Uterus (tissue), 4 donors: ENCODE data around the gene NAV2. TPM values are rescaled to one million over a fixed set of nuclear protein-coding genes. Genes with fewer than 3 reads are reported as not detected.

Experiments
- DNase-seq, 2 donors: peaks; one replicate each; pipeline ENCODE4 v3.0.0-alpha.2; 2019 to 2020
- H3K27ac ChIP-seq, 2 donors: fragments of 200-600 bp; sonication (generic); 1 replicate in 1 of 2; 2 replicates in 1 of 2; pipeline ENCODE4 v1.5.1; 2016 to 2018
- H3K27me3 ChIP-seq, 2 donors: fragments of 200-600 bp; sonication (generic); one replicate each; pipeline ENCODE4 v1.5.1; 2018 to 2019; ENCODE audit warnings: control low read depth in 1 of 2
- H3K36me3 ChIP-seq, 2 donors: fragments of 200-600 bp; sonication (generic); one replicate each; pipeline ENCODE4 v1.5.1; 2019; ENCODE audit warnings: control low read depth in 1 of 2
- H3K4me1 ChIP-seq, 2 donors: fragments of 200-600 bp; sonication (generic); one replicate each; pipeline ENCODE4 v1.5.1; 2018 to 2019; ENCODE audit warnings: control low read depth in 1 of 2
- H3K4me3 ChIP-seq, 2 donors: fragments of 200-600 bp; sonication (generic); 1 replicate in 1 of 2; 2 replicates in 1 of 2; pipeline ENCODE4 v1.5.1; 2018 to 2019; ENCODE audit warnings: mild to moderate bottlenecking in 1 of 2
- H3K9me3 ChIP-seq, 2 donors: fragments of 200-600 bp; sonication (generic); one replicate each; pipeline ENCODE4 v1.5.1; 2019; ENCODE audit warnings: control low read depth in 1 of 2
- POLR2A ChIP-seq, 2 donors: fragments of 450-650 bp; IDR thresholded peaks; one replicate each; pipeline ENCODE4 v1.6.1; 2016; ENCODE audit warnings: antibody characterized with exemption in 2 of 2, mild to moderate bottlenecking in 1 of 2, moderate library complexity in 1 of 2
- intact Hi-C: fragments of 100-400 bp; cut with DNase I; formaldehyde crosslinking; loops from one replicate; pipeline ENCODE4 v1.15.1; 2023; ENCODE audit warnings: low total_unique reads
- total RNA-seq, 4 donors: library from RNA; depleted of rRNA in 3 of 4; stranded (reverse); fragments of >200 nt in 3 of 4; gene quantifications; one replicate each; pipeline versions ENCODE4 v1.1.0 to v1.2.4, GENCODE V29; 2014 to 2023
- TF ChIP-seq, protein P1 (sequence below), 4 experiments: fragments of 200-600 bp in 2 of 4; fragments of 450-650 bp in 2 of 4; sonication (generic) in 2 of 4; IDR thresholded peaks; one replicate each; pipeline ENCODE4 v1.5.1; 2016 to 2019; ENCODE audit warnings: antibody characterized with exemption in 4 of 4, mild to moderate bottlenecking in 2 of 4, moderate library complexity in 1 of 4
- donor health status: DM: yes; HTN: yes; CAD: no.

The NAV2 gene
- total RNA-seq, 4 donors from 2014 or later = 2.6 to 31.6 (median 5.7) TPM

DNA sequence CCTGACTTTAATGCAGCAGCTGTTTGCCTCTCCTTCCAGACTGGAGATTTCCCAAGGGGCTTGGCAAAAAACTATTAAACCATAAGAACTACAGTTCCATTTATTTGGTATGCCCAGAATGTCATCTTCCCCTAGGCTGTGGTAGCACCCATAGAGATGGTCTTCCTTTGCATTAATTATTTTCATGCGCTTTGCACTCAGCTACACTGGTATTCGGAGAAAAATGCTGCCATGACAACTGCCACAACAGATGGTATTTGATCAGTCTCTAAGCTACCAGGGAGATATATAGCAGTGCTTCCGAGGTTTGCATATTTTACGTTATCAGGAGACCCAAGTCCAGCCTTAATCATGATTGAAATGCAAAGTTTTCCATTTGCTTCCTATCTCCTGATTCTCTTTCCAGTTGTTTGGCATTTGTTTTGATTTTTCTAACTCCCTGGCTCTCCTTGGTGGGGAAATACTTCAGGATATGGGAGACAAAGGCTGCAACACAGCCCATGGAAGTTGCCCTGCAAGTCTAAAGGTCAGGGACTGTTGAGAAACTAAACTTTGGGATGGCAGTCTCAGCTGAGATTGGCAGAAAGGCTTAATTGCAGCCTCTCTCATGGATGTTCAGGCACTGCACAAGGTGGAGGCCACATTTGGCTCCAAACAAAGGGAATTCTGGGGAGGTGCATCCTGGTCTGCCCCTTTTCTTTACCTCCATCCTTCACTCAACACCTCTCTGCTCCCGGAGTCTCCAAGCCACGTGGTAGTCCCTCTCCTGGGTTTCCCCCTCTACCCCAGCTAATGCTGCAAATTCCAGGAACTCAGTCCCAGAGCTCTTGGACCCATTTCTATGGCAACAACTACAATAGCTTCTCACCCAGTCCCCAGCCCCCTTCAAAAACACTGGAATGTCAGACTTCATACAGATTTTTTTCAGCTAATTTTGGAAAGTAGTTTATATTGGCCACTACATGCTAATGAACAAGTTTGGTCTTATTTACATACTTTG is 151.8 kb downstream of the NAV2 start:
- no peaks in the 10 kb centered on the region for H3K27me3 ChIP-seq
- H3K27ac ChIP-seq = no peak overlapping the region
- H3K9me3 ChIP-seq = no peaks in the 10 kb centered on the region
- no peaks in the 10 kb centered on the region for H3K4me1 ChIP-seq
- DNase-seq = no peak
- intact Hi-C loops = no loop called here
- TF ChIP-seq, protein P1, sequence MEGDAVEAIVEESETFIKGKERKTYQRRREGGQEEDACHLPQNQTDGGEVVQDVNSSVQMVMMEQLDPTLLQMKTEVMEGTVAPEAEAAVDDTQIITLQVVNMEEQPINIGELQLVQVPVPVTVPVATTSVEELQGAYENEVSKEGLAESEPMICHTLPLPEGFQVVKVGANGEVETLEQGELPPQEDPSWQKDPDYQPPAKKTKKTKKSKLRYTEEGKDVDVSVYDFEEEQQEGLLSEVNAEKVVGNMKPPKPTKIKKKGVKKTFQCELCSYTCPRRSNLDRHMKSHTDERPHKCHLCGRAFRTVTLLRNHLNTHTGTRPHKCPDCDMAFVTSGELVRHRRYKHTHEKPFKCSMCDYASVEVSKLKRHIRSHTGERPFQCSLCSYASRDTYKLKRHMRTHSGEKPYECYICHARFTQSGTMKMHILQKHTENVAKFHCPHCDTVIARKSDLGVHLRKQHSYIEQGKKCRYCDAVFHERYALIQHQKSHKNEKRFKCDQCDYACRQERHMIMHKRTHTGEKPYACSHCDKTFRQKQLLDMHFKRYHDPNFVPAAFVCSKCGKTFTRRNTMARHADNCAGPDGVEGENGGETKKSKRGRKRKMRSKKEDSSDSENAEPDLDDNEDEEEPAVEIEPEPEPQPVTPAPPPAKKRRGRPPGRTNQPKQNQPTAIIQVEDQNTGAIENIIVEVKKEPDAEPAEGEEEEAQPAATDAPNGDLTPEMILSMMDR (IDR thresholded peaks at IDR 0.05) = no peak
- no peak for TF ChIP-seq POLR2A (IDR thresholded peaks at IDR 0.05)
- no peak overlapping the region for H3K4me3 ChIP-seq
- H3K36me3 ChIP-seq = no peaks in the 10 kb centered on the region

DNA sequence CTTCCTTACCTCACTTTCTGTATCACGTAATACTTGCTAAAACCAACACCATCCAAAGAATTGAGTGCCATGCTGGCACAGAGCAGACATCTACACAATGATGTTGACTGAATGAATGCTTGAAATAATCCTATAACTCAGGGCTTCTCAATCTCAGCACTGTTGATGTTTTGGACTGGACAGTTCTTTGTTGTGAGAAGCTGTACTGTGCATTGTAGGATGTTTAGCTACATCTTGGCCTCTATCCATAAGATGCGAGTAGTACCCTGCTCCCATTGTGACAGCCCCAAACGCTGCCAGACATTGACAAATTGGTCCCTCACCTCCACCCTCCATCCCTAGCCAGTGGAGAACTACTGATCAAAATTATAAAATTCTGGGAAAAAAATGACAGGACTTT is 153.4 kb downstream of the NAV2 start:
- no peak for DNase-seq
- intact Hi-C loops = no loop called here
- H3K27ac ChIP-seq = no peak overlapping the region
- H3K4me3 ChIP-seq = no peak overlapping the region
- H3K4me1 ChIP-seq = no peaks in the 10 kb centered on the region
- no peak for TF ChIP-seq POLR2A (IDR thresholded peaks at IDR 0.05)
- H3K36me3 ChIP-seq = no peaks in the 10 kb centered on the region
- no peaks in the 10 kb centered on the region for H3K9me3 ChIP-seq
- H3K27me3 ChIP-seq = no peaks in the 10 kb centered on the region

DNA sequence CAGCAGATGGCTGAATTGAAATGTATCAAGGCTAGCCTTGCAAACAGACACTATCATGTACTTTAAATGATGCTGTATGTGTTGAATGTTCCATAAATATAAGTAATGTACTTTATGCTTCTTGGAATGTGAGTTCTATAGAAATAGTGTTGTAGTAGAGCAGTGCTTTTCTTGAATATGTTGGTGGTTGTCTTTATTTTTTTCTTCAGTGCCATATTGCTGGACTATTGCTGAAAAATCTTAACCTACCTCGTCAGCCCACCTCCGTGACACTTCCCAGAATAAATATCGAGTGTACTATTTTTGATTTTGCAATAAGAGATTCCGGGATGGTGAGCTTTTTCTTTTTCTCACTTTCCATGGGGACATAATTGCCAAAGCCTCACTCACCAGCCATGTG is 153.9 kb downstream of the NAV2 start:
- no peaks in the 10 kb centered on the region for H3K4me1 ChIP-seq
- no peak overlapping the region for H3K27ac ChIP-seq
- TF ChIP-seq, protein P1 (IDR thresholded peaks at IDR 0.05) = no peak
- TF ChIP-seq POLR2A (IDR thresholded peaks at IDR 0.05) = no peak

DNA sequence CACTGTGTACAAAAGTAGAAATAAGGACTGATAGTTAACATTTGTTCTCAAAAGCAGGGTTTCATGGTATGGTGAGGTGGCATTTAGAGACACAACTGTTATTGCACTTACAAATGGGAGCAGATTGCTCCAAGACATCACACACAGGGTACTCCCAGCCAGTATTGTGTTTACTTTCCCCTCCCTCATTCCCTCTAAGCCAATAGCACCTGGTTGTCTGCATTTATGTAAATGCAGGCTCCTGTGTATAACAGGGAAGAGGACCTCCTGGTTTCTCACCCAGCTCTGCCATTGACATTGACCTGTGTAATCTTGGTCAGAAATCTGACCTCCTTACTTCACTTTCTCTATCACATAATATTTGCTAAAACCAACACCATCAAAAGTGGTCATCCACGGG is 154.4 kb downstream of the NAV2 start:
- Histone ChIP-seq H3K27me3 (no peaks in the 10 kb centered on the region), H3K36me3 (no peaks in the 10 kb centered on the region), H3K9me3 (no peaks in the 10 kb centered on the region), H3K4me1 (no peaks in the 10 kb centered on the region), H3K4me3 (no peak overlapping the region), H3K27ac (no peak overlapping the region)
- intact Hi-C loops = no loop called here
- DNase-seq = no peak
- TF ChIP-seq POLR2A (IDR thresholded peaks at IDR 0.05) = no peak
- TF ChIP-seq, protein P1 (IDR thresholded peaks at IDR 0.05) = no peak

More for the DNA sequence above, 153.9 kb downstream of the NAV2 start:
- intact Hi-C loops = no loop called here
- Histone ChIP-seq H3K27me3 (no peaks in the 10 kb centered on the region), H3K4me3 (no peak overlapping the region), H3K9me3 (no peaks in the 10 kb centered on the region), H3K36me3 (no peaks in the 10 kb centered on the region)
- DNase-seq = no peak

DNA sequence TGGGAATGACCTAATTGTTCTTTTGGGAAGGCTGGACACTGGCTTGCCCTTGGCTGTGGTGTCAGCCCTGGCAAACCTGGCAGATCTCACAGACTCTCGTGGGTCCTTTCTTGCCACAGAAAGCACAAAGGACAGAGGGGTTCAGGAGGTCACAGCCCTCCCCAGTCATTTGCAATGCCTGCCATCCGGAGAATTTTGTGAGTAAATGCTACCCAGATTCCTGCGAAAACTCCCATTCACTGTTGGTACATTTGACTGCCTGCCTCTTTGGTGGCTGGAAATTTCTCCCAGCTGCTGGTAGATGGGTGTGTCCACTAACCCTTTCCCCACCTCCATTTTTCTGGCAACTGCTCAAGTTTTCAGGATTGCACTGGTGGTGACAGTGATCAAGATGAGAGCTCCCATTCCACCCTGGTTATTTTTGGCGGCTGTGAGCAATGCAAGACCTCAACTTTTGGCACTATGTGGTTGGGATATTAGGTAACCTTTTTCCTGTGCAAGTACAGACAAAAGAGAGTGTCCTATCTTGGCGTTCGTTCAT is 155.7 kb downstream of the NAV2 start:
- Histone ChIP-seq H3K27ac (no peak overlapping the region), H3K4me1 (no peaks in the 10 kb centered on the region), H3K27me3 (no peaks in the 10 kb centered on the region), H3K4me3 (no peak overlapping the region), H3K9me3 (no peaks in the 10 kb centered on the region), H3K36me3 (no peaks in the 10 kb centered on the region)
- no peak for TF ChIP-seq POLR2A (IDR thresholded peaks at IDR 0.05)
- TF ChIP-seq, protein P1 (IDR thresholded peaks at IDR 0.05) = no peak
- DNase-seq = peak in 1 of 2 donors; percentile 24
- intact Hi-C loops = no loop called here
